Measurements from ENCODE around the gene EGLN3.
A peak's percentile ranks its signal among the peaks of the same experiment; 100 is the strongest.
"Not testable (repeated sequence)": the region's sequence is repeated elsewhere in the genome, so short reads cannot be mapped to it uniquely, and the experiment has no call there.

Gene EGLN3

DNA sequence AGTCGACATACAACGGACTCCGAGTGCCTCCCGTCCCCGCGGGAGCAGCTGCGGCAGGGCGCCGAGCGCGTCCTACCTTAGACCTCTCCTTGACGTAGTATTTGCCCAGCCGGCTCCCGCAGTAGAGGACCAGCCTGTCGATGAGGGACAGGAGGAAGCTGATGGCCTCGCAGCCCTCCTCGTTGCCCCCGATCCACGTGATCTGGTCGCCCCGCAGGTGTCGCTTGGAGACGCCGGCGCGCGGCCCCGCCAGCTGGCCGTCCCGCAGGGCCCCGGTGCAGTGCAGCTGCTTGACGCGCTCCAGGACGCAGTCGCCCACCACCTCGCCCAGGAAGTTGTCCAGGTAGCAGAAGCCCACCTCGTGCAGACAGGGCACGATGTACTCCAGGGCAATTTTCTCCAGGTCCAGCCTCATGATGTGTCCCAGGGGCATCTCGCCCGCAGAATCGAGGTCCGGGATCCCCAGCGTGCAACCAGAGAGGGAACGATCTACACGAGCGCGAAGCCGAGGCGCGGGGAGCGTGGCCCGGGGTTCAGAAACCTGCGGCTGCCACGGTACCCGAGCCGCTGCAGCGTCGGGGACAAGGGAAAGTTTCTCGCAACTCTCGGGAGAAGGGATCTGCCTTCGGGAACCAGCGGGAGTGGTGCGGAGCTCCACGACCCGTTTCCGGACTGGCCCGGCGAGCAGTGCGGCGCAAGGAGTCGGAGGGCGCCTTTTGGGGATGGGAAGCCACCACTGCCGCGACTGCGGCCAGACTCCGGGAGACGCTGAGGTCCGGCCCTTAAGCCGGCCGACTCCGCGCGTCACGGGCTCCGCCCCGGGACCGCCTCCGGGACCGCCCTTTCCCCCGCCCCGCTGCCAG lies at the start of gene EGLN3:
Gene EGLN3 (minus strand): TSS at position 755 of the 863 bp plus-strand sequence. CDS start 322 bp downstream, at position 433.
- peak; percentile 97 for DNase-seq

- no peak for DNase-seq
Measured at GRCh38 chr14:34000396-34000795, 49.5 kb upstream of the EGLN3 start.

DNA sequence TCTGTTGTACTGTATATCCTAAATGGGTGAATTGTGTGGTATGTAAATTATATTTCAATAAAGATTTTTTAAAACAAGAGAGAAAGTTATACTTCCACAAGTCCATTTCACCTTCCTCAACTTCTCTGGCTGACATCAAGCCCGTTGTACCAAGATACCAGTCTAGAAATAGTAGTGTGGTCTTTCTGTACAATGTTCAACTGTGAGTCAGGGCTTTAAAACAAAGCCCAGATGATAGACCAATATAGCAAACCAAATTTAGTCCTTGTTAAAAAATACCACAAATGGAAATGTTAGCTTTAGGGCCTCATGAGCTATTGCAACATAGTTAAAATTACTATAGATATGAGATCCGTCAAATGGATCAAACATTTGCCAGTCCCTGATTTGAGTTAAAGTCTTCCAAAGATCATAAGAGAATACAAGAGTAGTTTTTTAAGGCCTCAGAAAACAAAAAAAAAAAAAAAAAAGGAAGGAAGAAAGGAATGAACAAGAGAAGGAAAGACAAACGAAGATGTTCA lies 49.0 kb upstream of the EGLN3 start:
- DNase-seq = no peak

DNA sequence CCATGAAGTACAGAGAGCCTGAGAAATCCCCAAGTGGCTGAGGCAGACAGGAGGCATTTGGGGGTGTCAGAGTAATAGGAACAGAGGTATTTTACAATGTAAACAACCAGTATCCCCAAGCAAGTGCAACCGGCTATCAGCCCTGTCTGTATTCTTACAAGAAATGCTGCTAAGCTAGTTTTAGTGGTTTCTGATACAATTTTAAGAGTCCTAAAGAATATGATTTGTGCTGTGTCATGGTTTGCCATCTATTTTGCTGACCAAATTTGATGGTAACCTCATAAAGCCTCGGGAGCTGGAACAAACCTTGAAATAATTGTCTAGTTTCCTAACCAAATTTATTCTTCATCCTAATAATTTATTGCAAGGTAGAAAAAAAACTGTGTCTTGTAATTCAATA lies 46.7 kb upstream of the EGLN3 start:
- no peak for DNase-seq

GRCh38 chr14:33996462-33996861 lies 45.6 kb upstream of the EGLN3 start:
- DNase-seq = no peak

DNA sequence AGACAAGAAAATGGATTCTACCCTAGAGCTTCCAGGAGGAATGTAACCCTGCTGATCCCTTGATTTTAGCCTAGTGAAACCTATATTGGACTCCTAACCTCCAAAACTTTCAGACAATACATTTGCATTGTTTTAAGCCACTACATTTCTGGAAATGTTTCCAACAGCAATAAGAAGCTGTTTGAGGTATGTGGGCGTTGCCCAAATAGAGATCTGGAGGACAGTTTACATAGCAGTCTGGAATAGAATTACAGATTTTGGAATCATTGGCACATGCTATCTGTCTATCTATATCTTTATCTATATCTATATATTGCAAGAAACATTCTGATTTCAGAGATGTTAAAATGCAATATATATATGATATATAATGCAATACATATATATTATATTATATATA lies 42.4 kb upstream of the EGLN3 start:
- no peak for DNase-seq

GRCh38 chr14:33992274-33993007 lies 41.6 kb upstream of the EGLN3 start:
- no peak for DNase-seq

DNA sequence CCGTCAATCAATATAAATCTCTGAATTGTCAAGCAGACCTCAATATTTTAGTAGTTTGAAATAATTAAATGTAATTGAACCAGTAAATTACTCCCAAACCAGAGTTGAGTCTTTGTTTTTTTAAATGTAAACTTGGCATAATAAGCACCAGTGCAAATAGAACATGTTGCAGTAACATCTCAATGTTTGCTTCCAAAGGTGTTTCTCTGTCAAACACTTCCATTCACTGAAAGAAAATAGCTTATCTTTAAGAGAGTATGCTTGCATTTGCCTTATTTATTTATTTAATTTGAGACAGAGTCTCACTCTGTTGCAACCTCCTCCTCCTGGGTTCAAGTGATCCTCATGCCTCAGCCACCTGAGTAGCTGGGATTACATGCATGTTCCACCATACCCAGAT lies 39.9 kb upstream of the EGLN3 start:
- DNase-seq = no peak

DNA sequence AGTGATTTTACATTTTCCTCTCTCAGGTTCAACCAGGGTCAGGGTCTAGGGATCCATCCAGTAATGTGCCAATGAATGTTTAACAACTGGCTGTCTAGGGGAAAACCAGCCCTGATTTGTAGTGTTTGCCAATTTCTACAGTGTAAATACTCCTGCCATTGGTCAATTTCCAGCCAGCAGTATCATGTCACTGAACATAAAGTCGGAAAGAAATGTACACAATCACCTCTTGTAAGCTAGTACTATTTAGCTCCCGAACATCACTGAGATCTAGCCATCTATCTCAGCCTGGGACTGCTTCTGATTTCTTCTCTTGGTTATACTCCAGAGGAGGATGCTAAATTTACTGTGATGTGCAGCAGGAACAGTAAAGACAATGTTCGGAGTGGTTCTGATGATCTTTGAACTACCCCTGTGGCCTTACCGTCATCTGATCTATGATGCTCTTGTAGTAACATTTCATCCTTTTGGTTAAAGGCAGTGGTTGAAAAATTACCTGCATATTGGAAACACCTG lies 36.7 kb upstream of the EGLN3 start:
- DNase-seq = no peak

DNA sequence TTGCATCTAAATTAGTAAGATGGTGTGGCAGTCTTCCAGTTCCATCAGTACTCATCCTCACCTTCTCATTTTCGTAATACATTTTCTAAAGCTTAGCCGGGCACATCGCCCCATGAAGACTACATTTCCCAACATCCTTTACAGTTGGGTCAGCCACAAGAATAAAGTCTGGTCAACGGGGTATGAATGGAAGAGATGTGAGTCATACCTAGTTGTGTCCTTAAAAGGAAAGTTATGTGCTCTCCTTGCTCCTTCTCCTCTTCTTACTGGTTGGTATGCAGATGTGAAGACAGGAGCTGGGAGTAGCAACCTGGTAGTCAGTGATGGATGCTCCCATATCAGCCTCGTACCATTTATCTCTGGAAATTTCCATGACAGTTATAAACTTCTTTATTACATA lies 35.9 kb upstream of the EGLN3 start:
- peak; percentile 56 for DNase-seq

DNA sequence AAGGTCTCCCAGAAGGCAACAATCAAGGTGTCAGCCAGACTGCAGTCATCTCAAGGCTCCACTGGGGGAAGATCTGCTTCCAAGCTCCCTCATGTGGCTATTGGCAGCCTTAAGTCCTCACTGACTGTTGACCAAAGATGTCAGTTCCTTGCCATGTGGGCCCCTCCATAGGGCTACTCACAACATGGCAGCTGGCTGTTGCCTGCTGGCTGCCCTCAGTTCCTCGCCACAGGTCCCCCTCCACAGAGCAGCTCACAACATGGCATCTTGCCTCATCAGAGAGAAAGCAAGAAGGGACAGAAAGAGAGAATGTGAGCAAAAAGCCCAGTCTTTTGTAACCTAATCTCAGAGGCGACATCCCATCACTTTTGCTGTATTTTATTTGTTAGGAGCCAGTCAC lies 34.4 kb upstream of the EGLN3 start:
- no peak for DNase-seq

- DNase-seq = no peak
Measured at GRCh38 chr14:33979613-33980276, 28.9 kb upstream of the EGLN3 start.

- no peak for DNase-seq
Measured at GRCh38 chr14:33978892-33979612, 28.2 kb upstream of the EGLN3 start.

GRCh38 chr14:33972583-33973081 lies 21.8 kb upstream of the EGLN3 start:
- no peak for DNase-seq

DNA sequence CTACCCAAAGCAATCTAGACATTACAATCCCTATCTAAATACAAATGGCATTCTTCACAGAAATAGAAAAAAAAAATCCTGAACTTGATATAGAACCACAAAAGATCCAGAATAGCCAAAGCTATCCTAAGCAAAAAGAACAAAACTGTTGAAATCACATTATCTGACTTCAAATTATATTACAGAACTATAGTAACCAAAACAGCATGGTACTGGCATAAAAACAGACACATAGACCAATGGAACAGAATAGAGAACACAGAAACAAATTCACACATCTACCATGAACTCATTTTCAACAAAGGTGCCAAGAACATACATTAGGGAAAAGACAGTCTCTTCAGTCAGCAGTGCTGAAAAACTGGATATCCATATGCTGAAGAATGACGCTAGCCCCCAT lies 19.0 kb upstream of the EGLN3 start:
- DNase-seq = not testable (repeated sequence)

GRCh38 chr14:33968722-33969121 lies 17.8 kb upstream of the EGLN3 start:
- DNase-seq = no peak

GRCh38 chr14:33967138-33967537 lies 16.3 kb upstream of the EGLN3 start:
- DNase-seq = no peak

DNA sequence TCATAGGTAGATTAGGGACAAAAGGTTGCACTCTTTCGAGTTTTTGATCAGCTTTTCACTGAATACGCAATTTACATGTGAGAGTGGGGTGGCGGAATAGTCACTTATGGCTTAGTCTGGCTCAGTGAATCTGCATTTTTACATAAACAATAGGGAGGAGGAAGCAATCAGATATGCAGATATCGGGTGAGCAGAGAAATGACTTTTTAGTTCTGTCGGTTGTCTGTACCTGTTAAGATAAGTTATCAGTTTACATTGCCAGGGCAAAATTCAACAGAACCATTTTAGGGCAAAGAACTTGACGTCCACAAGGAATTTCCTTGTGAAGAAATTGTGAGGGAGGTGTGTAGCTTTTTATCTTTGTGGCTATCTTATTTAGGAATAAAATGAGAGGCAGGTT lies 15.4 kb upstream of the EGLN3 start:
- DNase-seq = no peak

DNA sequence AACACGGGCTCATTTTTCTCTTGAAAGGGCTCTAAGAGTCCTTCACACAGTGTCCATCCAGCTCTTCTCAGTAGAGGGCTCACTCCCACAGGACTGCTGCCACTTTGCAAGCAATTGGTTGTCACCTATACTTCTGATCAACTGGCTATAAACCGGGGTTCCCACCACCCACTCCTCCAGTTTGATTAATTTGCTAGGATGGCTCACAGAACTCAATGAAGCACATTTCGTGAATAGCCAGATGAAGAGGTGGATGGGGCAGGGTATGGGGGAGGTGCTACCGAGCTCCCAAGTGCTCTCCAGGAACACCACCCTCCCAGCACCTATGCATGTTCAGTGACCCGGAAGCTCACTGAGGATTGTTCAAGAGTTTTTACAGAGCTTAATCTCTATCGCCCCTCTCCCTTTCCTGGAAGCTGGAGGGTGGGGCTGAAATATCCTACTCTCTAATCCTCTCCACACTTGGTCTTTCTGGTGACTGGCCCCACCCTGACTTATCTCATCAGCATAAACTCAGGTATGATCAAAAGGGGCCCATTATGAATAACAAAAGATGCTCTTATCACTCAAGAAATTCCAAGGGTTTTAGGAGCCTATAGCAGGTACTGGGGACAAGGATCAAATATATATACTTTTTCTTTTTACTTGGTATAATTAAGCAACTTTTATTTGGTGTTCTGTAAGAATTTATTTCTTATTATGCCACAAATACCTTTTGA lies 13.9 kb upstream of the EGLN3 start:
- no peak for DNase-seq

DNA sequence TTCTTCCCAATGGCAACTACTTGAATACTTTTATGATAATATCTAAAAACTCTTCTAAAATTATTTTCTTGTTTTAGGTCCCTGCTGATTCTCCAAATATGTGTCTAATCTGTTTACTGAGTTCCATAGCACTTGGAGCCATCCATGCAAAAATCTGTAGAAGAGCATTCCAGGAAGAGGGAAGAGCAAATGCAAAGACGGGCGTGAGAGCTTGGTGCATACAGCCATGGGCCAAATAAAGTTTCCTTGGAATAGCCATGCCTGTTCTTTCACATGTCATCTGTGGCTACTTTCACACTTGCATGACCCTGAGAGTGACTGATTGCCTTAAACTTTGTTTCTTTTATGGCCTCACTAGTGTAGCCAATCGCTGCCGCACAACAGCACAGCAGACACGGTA lies 13.0 kb upstream of the EGLN3 start:
- DNase-seq = no peak

DNA sequence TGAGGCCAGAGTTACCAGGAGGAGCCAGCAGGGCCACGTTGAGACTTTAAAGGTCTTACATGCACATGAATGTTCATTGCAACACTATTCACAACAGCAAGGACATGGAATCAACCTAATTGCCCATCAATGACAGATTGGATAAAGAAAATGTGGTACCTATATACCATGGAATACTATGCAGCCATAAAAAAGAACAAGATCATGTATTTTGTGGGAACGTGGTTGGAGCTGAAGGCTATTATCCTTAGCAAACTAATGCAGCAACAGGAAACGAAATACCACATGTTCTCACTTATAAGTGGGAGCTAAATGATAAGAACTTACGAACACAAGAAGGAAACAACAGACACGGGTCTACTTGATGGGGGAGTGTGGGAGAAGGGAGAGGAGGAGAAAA lies 11.6 kb upstream of the EGLN3 start:
- DNase-seq = not testable (repeated sequence)

DNA sequence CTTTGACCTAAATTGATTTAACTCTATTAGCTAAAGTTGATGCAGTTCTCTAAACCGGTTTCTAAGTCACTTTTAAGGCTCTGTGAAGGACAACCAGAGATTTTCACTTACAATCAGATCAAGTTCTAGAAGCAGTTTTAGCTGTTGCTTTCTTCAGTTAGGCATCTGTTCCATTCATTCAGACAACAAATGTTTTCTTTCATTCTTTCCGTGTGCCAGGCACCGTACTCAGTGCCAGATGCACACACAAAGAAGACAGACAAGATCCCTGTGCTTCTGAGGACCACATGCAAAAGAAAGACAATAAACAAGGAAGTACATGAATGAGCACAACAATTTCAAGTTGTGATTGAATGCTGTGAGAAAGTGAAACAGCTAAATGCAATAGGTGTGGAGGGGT lies 11.1 kb upstream of the EGLN3 start:
- DNase-seq = no peak

Data from islet precursor cell (in vitro differentiated cells).